ENCODE measurements around the gene EVI5L. TPM values are rescaled to one million over a fixed set of nuclear protein-coding genes. Genes with fewer than 3 reads are reported as not detected.

EVI5L gene
- total RNA-seq, 1 donor from 2014 or later = 22.9 TPM

GRCh38 chr19:7841751-7842660 lies 12.0 kb downstream of the EVI5L start:
- H3K36me3 ChIP-seq = no peaks in the 10 kb centered on the region
- TF ChIP-seq CTCF (IDR thresholded peaks at IDR 0.05; ENCODE audit: borderline replicate concordance) = no peak
- intact Hi-C loops (cut with micrococcal nuclease) = no loop called here
- H3K9me3 ChIP-seq (replicated peaks) = no peaks in the 10 kb centered on the region
- H3K27ac ChIP-seq (replicated peaks) = no peak overlapping the region
- H3K4me3 ChIP-seq = no peak overlapping the region
- no peaks in the 10 kb centered on the region for H3K27me3 ChIP-seq (ENCODE audit: low read depth)
- peak; percentile 3 for DNase-seq
- no peaks in the 10 kb centered on the region for H3K4me1 ChIP-seq

GRCh38 chr19:7842661-7843294 lies 12.8 kb downstream of the EVI5L start:
- Histone ChIP-seq H3K9me3 (replicated peaks) (no peaks in the 10 kb centered on the region), H3K27ac (replicated peaks) (no peak overlapping the region), H3K36me3 (no peaks in the 10 kb centered on the region), H3K4me3 (no peak overlapping the region), H3K27me3 (ENCODE audit: low read depth) (no peaks in the 10 kb centered on the region), H3K4me1 (no peaks in the 10 kb centered on the region)
- no peak for TF ChIP-seq CTCF (IDR thresholded peaks at IDR 0.05; ENCODE audit: borderline replicate concordance)
- intact Hi-C loops (cut with micrococcal nuclease) = no loop called here
- DNase-seq = no peak

GRCh38 chr19:7843521-7843920 lies 13.5 kb downstream of the EVI5L start:
- Histone ChIP-seq H3K36me3 (no peaks in the 10 kb centered on the region), H3K4me3 (no peak overlapping the region), H3K9me3 (replicated peaks) (no peaks in the 10 kb centered on the region), H3K27me3 (ENCODE audit: low read depth) (no peaks in the 10 kb centered on the region), H3K27ac (replicated peaks) (no peak overlapping the region), H3K4me1 (no peaks in the 10 kb centered on the region)
- no peak for DNase-seq
- no peak for TF ChIP-seq CTCF (IDR thresholded peaks at IDR 0.05; ENCODE audit: borderline replicate concordance)
- intact Hi-C loops (cut with micrococcal nuclease) = no loop called here

- intact Hi-C loops (cut with micrococcal nuclease) = no loop called here
- no peak for DNase-seq
- TF ChIP-seq CTCF (IDR thresholded peaks at IDR 0.05; ENCODE audit: borderline replicate concordance) = no peak
- Histone ChIP-seq H3K27ac (replicated peaks) (no peak overlapping the region), H3K4me3 (no peak overlapping the region), H3K4me1 (no peaks in the 10 kb centered on the region), H3K27me3 (ENCODE audit: low read depth) (no peaks in the 10 kb centered on the region), H3K9me3 (replicated peaks) (no peaks in the 10 kb centered on the region), H3K36me3 (no peaks in the 10 kb centered on the region)
Observed at GRCh38 chr19:7844405-7844804, 14.4 kb downstream of the EVI5L start.

GRCh38 chr19:7844951-7845350 lies 14.9 kb downstream of the EVI5L start:
- TF ChIP-seq CTCF (IDR thresholded peaks at IDR 0.05; ENCODE audit: borderline replicate concordance) = no peak
- intact Hi-C loops (cut with micrococcal nuclease) = no loop called here
- DNase-seq = no peak

More at GRCh38 chr19:7844951-7845350, 14.9 kb downstream of the EVI5L start:
- Histone ChIP-seq H3K27ac (replicated peaks) (no peak overlapping the region), H3K4me1 (peaks cover 4% of the 10 kb centered on the region), H3K27me3 (ENCODE audit: low read depth) (no peaks in the 10 kb centered on the region), H3K9me3 (replicated peaks) (no peaks in the 10 kb centered on the region), H3K4me3 (no peak overlapping the region), H3K36me3 (no peaks in the 10 kb centered on the region)
